Measurements from ENCODE around the gene KLC3.

KLC3 gene

DNA sequence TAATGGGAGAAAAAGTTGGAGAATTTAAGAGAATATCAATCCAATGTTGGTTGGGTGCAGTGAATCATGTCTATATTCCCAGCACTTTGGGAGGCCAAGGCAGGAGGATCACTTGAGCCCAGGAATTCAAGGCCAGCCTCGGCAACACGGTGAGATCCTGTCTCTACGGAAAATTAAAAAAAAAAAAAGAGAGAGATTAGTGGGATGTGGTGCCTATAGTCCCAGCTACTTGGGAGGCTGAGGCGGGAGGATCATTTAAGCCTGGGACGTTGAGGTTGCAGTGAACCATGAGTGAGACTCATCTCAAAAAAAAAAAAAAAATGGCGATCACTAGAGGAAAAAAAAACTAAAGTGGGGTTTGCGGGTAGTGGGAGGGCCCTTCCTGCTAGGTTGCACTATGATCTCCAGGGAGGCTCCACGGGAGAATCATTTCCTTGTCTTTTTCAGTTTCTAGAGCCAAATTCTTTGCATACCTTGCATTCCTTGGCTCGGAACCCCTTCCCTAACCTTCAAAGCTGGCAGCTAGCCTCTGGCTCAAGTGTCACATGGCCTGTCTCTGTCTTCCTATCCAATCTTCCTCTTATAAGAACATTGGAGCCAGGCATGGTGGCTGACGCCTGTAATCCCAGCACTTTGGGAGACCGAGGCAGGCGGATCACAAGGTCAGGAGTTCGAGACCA lies 35.6 kb downstream of the KLC3 start:
- Histone ChIP-seq H3K36me3 (ENCODE audit: insufficient read depth, insufficient read length, low read length) (no peaks in the 10 kb centered on the region), H3K27me3 (ENCODE audit: insufficient read depth, insufficient read length) (no peaks in the 10 kb centered on the region), H3K4me3 (ENCODE audit: insufficient read length, low read depth) (no peak overlapping the region), H3K9me3 (ENCODE audit: insufficient read depth, low read length) (no peaks in the 10 kb centered on the region), H3K4me1 (ENCODE audit: insufficient read depth, insufficient read length) (no peaks in the 10 kb centered on the region), H3K9ac (ENCODE audit: insufficient read length, low read depth) (no peak overlapping the region)
- peak; percentile 76 for DNase-seq (ENCODE audit: low read depth, low spot score)
- no peak for TF ChIP-seq YY1 (IDR thresholded peaks at IDR 0.05; ENCODE audit: insufficient read depth, insufficient read length)
- TF ChIP-seq SUZ12 (IDR thresholded peaks at IDR 0.05; ENCODE audit: extremely low read depth, insufficient read depth, insufficient read length), result no peak
- no peak for TF ChIP-seq ZNF274 (IDR thresholded peaks at IDR 0.05; ENCODE audit: low read depth, low read length)

DNA sequence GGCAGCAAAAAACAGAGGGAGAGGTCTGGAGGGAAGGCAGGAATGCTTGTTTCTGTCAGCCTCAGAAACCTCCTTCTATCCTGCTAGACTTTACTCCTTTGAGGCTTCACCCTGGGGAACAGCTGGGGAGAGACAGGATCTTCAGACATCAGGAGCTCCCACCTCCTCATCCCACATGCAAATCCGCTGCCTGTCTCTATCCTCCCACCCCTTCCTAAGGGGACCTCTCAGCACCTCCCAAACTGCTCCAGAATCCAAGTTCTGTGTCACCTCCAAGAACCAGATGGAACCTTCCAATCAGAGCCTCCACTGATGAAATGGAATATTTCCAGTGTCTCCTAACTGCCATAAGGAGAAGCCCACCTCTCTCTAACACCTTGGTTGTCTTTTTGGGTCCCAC lies 39.6 kb downstream of the KLC3 start:
- Histone ChIP-seq H3K4me1 (ENCODE audit: insufficient read depth, insufficient read length) (no peaks in the 10 kb centered on the region), H3K4me3 (ENCODE audit: insufficient read length, low read depth) (no peak overlapping the region), H3K27me3 (ENCODE audit: insufficient read depth, insufficient read length) (peaks cover 5% of the 10 kb centered on the region), H3K36me3 (ENCODE audit: insufficient read depth, insufficient read length, low read length) (peaks cover 7% of the 10 kb centered on the region), H3K9ac (ENCODE audit: insufficient read length, low read depth) (no peak overlapping the region), H3K9me3 (ENCODE audit: insufficient read depth, low read length) (no peaks in the 10 kb centered on the region)
- no peak for DNase-seq (ENCODE audit: low read depth, low spot score)
- TF ChIP-seq SUZ12 (IDR thresholded peaks at IDR 0.05; ENCODE audit: extremely low read depth, insufficient read depth, insufficient read length), result no peak
- no peak for TF ChIP-seq ZNF274 (IDR thresholded peaks at IDR 0.05; ENCODE audit: low read depth, low read length)
- no peak for TF ChIP-seq YY1 (IDR thresholded peaks at IDR 0.05; ENCODE audit: insufficient read depth, insufficient read length)

DNA sequence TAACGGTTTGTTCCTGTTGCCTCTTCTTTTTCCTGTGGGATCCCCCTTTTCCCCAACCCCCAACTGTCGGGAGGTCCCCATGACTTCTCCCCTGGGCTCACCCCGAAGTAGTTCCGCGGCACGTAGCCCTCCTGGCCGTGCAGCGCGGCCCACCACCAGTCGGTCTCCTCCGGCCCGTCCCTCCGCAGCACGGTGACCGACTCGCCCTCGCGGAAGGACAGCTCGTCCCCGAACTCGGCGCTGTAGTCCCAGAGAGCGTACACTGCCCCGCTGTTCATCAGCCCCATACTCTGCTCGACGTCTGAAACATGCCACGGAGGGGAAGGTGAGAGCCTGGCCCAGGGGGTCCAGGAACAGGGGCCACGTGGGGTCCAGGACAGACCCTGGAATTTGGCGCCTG lies 41.9 kb downstream of the KLC3 start:
- H3K4me1 ChIP-seq (ENCODE audit: insufficient read depth, insufficient read length), result no peaks in the 10 kb centered on the region
- H3K36me3 ChIP-seq (ENCODE audit: insufficient read depth, insufficient read length, low read length), result peaks cover 8% of the 10 kb centered on the region
- TF ChIP-seq YY1 (IDR thresholded peaks at IDR 0.05; ENCODE audit: insufficient read depth, insufficient read length) (no peak), SUZ12 (IDR thresholded peaks at IDR 0.05; ENCODE audit: extremely low read depth, insufficient read depth, insufficient read length) (no peak)
- H3K27me3 ChIP-seq (ENCODE audit: insufficient read depth, insufficient read length), result peaks cover 17% of the 10 kb centered on the region
- H3K4me3 ChIP-seq (ENCODE audit: insufficient read length, low read depth), result no peak overlapping the region
- DNase-seq (ENCODE audit: low read depth, low spot score), result no peak
- H3K9me3 ChIP-seq (ENCODE audit: insufficient read depth, low read length), result no peaks in the 10 kb centered on the region
- H3K9ac ChIP-seq (ENCODE audit: insufficient read length, low read depth), result no peak overlapping the region

- peak overlapping the region; percentile 8 for H3K9ac ChIP-seq (ENCODE audit: insufficient read length, low read depth)
- DNase-seq (ENCODE audit: low read depth, low spot score), result no peak
- no peaks in the 10 kb centered on the region for H3K4me1 ChIP-seq (ENCODE audit: insufficient read depth, insufficient read length)
- H3K9me3 ChIP-seq (ENCODE audit: insufficient read depth, low read length), result no peaks in the 10 kb centered on the region
- TF ChIP-seq ZNF274 (IDR thresholded peaks at IDR 0.05; ENCODE audit: low read depth, low read length) (no peak), SUZ12 (IDR thresholded peaks at IDR 0.05; ENCODE audit: extremely low read depth, insufficient read depth, insufficient read length) (no peak), YY1 (IDR thresholded peaks at IDR 0.05; ENCODE audit: insufficient read depth, insufficient read length) (no peak)
- H3K36me3 ChIP-seq (ENCODE audit: insufficient read depth, insufficient read length, low read length), result peaks cover 11% of the 10 kb centered on the region
- no peak overlapping the region for H3K4me3 ChIP-seq (ENCODE audit: insufficient read length, low read depth)
- H3K27me3 ChIP-seq (ENCODE audit: insufficient read depth, insufficient read length), result peaks cover 17% of the 10 kb centered on the region
Measured at GRCh38 chr19:45385392-45386221, 45.1 kb downstream of the KLC3 start.

GRCh38 chr19:45391346-45391745 lies 50.8 kb downstream of the KLC3 start:
- no peak for TF ChIP-seq YY1 (IDR thresholded peaks at IDR 0.05; ENCODE audit: insufficient read depth, insufficient read length)
- TF ChIP-seq SUZ12 (IDR thresholded peaks at IDR 0.05; ENCODE audit: extremely low read depth, insufficient read depth, insufficient read length), result no peak
- no peak for TF ChIP-seq ZNF274 (IDR thresholded peaks at IDR 0.05; ENCODE audit: low read depth, low read length)
- H3K9ac ChIP-seq (ENCODE audit: insufficient read length, low read depth), result no peak overlapping the region
- H3K4me1 ChIP-seq (ENCODE audit: insufficient read depth, insufficient read length), result peaks cover 6% of the 10 kb centered on the region
- no peak overlapping the region for H3K4me3 ChIP-seq (ENCODE audit: insufficient read length, low read depth)
- H3K9me3 ChIP-seq (ENCODE audit: insufficient read depth, low read length), result no peaks in the 10 kb centered on the region
- H3K27me3 ChIP-seq (ENCODE audit: insufficient read depth, insufficient read length), result peaks cover under 1% of the 10 kb centered on the region
- no peak for DNase-seq (ENCODE audit: low read depth, low spot score)
- peaks cover 29% of the 10 kb centered on the region for H3K36me3 ChIP-seq (ENCODE audit: insufficient read depth, insufficient read length, low read length)

DNA sequence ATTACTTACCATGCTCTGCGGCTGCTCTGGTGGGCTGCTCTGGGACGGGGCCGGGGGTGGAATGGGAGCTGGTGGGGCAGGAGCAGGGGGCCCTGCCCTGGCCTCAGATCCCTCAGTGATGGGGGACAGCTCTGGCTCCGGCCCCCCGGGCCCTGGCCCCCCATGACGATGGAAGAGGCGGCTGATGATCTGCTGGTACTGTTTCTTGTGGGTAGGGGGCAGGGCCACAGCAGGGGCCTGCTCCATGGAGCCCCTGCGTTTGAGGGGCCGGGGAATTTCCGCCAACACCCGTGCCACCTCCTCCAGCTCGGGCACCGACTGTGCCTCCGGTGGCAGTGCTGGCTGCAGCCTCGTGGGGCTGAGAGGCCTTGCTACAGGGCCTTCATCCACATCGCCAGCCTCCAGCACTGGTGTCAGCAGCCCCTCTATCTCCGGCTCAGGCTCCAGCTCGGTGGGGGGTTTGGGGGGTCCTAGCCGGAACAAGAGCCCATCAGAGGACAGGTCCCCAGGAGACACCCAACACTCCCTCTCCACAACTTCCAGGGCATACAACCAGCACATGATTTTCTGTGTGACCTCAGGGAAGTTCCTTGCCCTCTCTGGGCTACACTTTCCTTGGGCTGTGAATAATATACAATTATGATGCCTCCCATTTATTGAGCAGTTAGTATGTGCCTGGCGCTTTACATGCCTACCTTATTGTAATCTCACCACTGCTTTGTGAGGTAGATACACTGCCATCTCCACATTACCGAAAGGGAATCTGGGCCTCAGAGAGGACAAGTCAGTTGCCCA lies 51.5 kb downstream of the KLC3 start:
- no peak for DNase-seq (ENCODE audit: low read depth, low spot score)
- Histone ChIP-seq H3K36me3 (ENCODE audit: insufficient read depth, insufficient read length, low read length) (peaks cover 29% of the 10 kb centered on the region), H3K27me3 (ENCODE audit: insufficient read depth, insufficient read length) (no peaks in the 10 kb centered on the region), H3K9me3 (ENCODE audit: insufficient read depth, low read length) (no peaks in the 10 kb centered on the region), H3K4me1 (ENCODE audit: insufficient read depth, insufficient read length) (peaks cover 6% of the 10 kb centered on the region), H3K9ac (ENCODE audit: insufficient read length, low read depth) (no peak overlapping the region), H3K4me3 (ENCODE audit: insufficient read length, low read depth) (no peak overlapping the region)
- TF ChIP-seq SUZ12 (IDR thresholded peaks at IDR 0.05; ENCODE audit: extremely low read depth, insufficient read depth, insufficient read length) (no peak), ZNF274 (IDR thresholded peaks at IDR 0.05; ENCODE audit: low read depth, low read length) (no peak), YY1 (IDR thresholded peaks at IDR 0.05; ENCODE audit: insufficient read depth, insufficient read length) (no peak)
